Activated T-helper 1 cell treated with anti-CD3 and anti-CD28 coated beads, Interleukin-2, amount 50 U/mL, for 16 hours (primary cell): ENCODE data around the gene ZNF764.
"Not testable (repeated sequence)": the region's sequence is repeated elsewhere in the genome, so short reads cannot be mapped to it uniquely, and the experiment has no call there.

Source experiments
- DNase-seq, 2 donors: peaks; one replicate each; pipeline ENCODE4 v3.0.0-alpha.2; 2020; ENCODE audit warnings: low read depth in 1 of 2, low spot score in 1 of 2

Gene ZNF764

GRCh38 chr16:30557957-30558788 is at the start of gene ZNF764:
ZNF764 (minus strand) TSS chr16:30558374; CDS start chr16:30558182, 192 bp downstream.
- DNase-seq = peak; percentile 88 to 93

- no peak for DNase-seq
Observed at GRCh38 chr16:30606004-30606403, 47.8 kb upstream of the ZNF764 start.

GRCh38 chr16:30605158-30605557 is 47.0 kb upstream of the ZNF764 start:
- no peak for DNase-seq

GRCh38 chr16:30604316-30604947 is 46.3 kb upstream of the ZNF764 start:
- DNase-seq = no peak

- no peak for DNase-seq
Observed at GRCh38 chr16:30603945-30604315, 45.8 kb upstream of the ZNF764 start.

GRCh38 chr16:30602616-30603277 is 44.6 kb upstream of the ZNF764 start:
- DNase-seq = no peak

GRCh38 chr16:30601966-30602365 is 43.8 kb upstream of the ZNF764 start:
- DNase-seq = no peak

GRCh38 chr16:30600929-30601328 is 42.8 kb upstream of the ZNF764 start:
- no peak for DNase-seq

GRCh38 chr16:30600215-30600614 is 42.0 kb upstream of the ZNF764 start:
- DNase-seq = no peak

- no peak for DNase-seq
Observed at GRCh38 chr16:30592871-30593270, 34.7 kb upstream of the ZNF764 start.

GRCh38 chr16:30590869-30591268 is 32.7 kb upstream of the ZNF764 start:
- not testable (repeated sequence) for DNase-seq

- not testable (repeated sequence) for DNase-seq
Observed at GRCh38 chr16:30589582-30589981, 31.4 kb upstream of the ZNF764 start.

GRCh38 chr16:30588651-30589050 is 30.5 kb upstream of the ZNF764 start:
- DNase-seq = no peak

GRCh38 chr16:30585400-30586191 is 27.4 kb upstream of the ZNF764 start, which contains the start of gene ZNF785:
ZNF785 (minus strand) TSS chr16:30585697; CDS start chr16:30585611, 86 bp downstream.
- DNase-seq = peak; percentile 75 to 85

GRCh38 chr16:30585022-30585399 is 26.8 kb upstream of the ZNF764 start:
- DNase-seq = no peak

- no peak for DNase-seq
Observed at GRCh38 chr16:30582611-30583340, 24.6 kb upstream of the ZNF764 start.

GRCh38 chr16:30581457-30581856 is 23.3 kb upstream of the ZNF764 start:
- no peak for DNase-seq

GRCh38 chr16:30574678-30575077 is 16.5 kb upstream of the ZNF764 start:
- DNase-seq = no peak

- DNase-seq = peak; percentile 87 to 88
Observed at GRCh38 chr16:30571445-30572322, 13.5 kb upstream of the ZNF764 start, which contains the start of gene ZNF688. ZNF688 (minus strand) TSS chr16:30571714; CDS start chr16:30571629, 85 bp downstream.
